SK-N-SH treated with all-trans-retinoic acid at 6 μM for 48 hours (cell line): Measurements from ENCODE around the gene MRGPRF.

ENCODE experiments used
- ATAC-seq: fragments of 200-7000 bp; cut with Tn5 transposase; 3 replicates; pipeline ENCODE4 v1.9.1; 2020; ENCODE audit warnings: mild to moderate bottlenecking, moderate library complexity
- ARNTL ChIP-seq: fragments of 450-650 bp; formaldehyde crosslinking; IDR thresholded peaks from 2 replicates; pipeline ENCODE4 v1.5.0; 2020; ENCODE audit warnings: low read depth, mild to moderate bottlenecking, moderate library complexity, borderline replicate concordance
- BACH2 ChIP-seq: fragments of 250-450 bp; sonication (Bioruptor Pico); IDR thresholded peaks from 2 replicates; pipeline ENCODE4 v1.9.0; 2021; ENCODE audit warnings: mild to moderate bottlenecking, borderline replicate concordance
- CSDC2 ChIP-seq: fragments of 250-450 bp; sonication (Bioruptor Pico); IDR thresholded peaks from 2 replicates; pipeline ENCODE4 v1.5.0; 2020; ENCODE audit warnings: mild to moderate bottlenecking, moderate library complexity
- GLIS3 ChIP-seq: fragments of 250-450 bp; sonication (Bioruptor Pico); IDR thresholded peaks from 2 replicates; pipeline ENCODE4 v1.5.0; 2020; ENCODE audit warnings: mild to moderate bottlenecking, moderate library complexity
- ISL1 ChIP-seq: fragments of 250-450 bp; sonication (Bioruptor Pico); IDR thresholded peaks from 2 replicates; pipeline ENCODE4 v2.1.2; 2022; ENCODE audit warnings: mild to moderate bottlenecking, moderate library complexity
- OSR1 ChIP-seq: fragments of 250-450 bp; sonication (Bioruptor Pico); IDR thresholded peaks from 2 replicates; pipeline ENCODE4 v1.8.0; 2022; ENCODE audit warnings: moderate library complexity, mild to moderate bottlenecking, inconsistent platforms
- PPARA ChIP-seq: fragments of 250-450 bp; sonication (Bioruptor Pico); IDR thresholded peaks from 2 replicates; pipeline ENCODE4 v1.5.0; 2020; ENCODE audit warnings: mild to moderate bottlenecking, borderline replicate concordance
- SNAI2 ChIP-seq: fragments of 250-450 bp; sonication (Bioruptor Pico); IDR thresholded peaks from 2 replicates; pipeline ENCODE4 v1.5.0; 2020; ENCODE audit warnings: mild to moderate bottlenecking, moderate library complexity
- TCF4 ChIP-seq: fragments of 250-450 bp; sonication (Bioruptor Pico); IDR thresholded peaks from 2 replicates; pipeline ENCODE4 v1.8.0; 2021; ENCODE audit warnings: mild to moderate bottlenecking, moderate library complexity, borderline replicate concordance
- TOX ChIP-seq: fragments of 250-450 bp; sonication (Bioruptor Pico); IDR thresholded peaks from 2 replicates; pipeline ENCODE4 v1.8.0; 2021; ENCODE audit warnings: mild to moderate bottlenecking, moderate library complexity, borderline replicate concordance
- ZFP3 ChIP-seq: fragments of 250-450 bp; sonication (Bioruptor Pico); IDR thresholded peaks from 2 replicates; pipeline ENCODE4 v1.5.0; 2020; ENCODE audit warnings: mild to moderate bottlenecking, moderate library complexity
- ZFP30 ChIP-seq: fragments of 450-650 bp; formaldehyde crosslinking; IDR thresholded peaks from 2 replicates; pipeline ENCODE4 v1.5.0; 2022; ENCODE audit warnings: mild to moderate bottlenecking, moderate library complexity
- ZNF565 ChIP-seq: fragments of 450-650 bp; formaldehyde crosslinking; conservative IDR thresholded peaks from 2 replicates; pipeline ENCODE4 v1.5.0; 2020; ENCODE audit warnings: low read depth, mild to moderate bottlenecking, moderate library complexity
- ZNF70 ChIP-seq: fragments of 450-650 bp; formaldehyde crosslinking; IDR thresholded peaks from 2 replicates; pipeline ENCODE4 v1.5.0; 2020; ENCODE audit warnings: mild to moderate bottlenecking, moderate library complexity
- ZNF8 ChIP-seq: fragments of 450-650 bp; formaldehyde crosslinking; IDR thresholded peaks from 2 replicates; pipeline ENCODE4 v1.5.0; 2020; ENCODE audit warnings: mild to moderate bottlenecking, moderate library complexity
- TF ChIP-seq, protein P1 (sequence below): fragments of 250-450 bp; sonication (Bioruptor Pico); IDR thresholded peaks from 2 replicates; pipeline ENCODE4 v1.8.0; 2020; ENCODE audit warnings: mild to moderate bottlenecking, moderate library complexity, borderline replicate concordance
- TF ChIP-seq, protein P2 (sequence below): fragments of 250-450 bp; sonication (Bioruptor Pico); IDR thresholded peaks from 2 replicates; pipeline ENCODE4 v1.5.1; 2020; ENCODE audit warnings: low read depth, mild to moderate bottlenecking, moderate library complexity
- TF ChIP-seq, protein P3 (sequence below): fragments of 250-450 bp; sonication (Bioruptor Pico); IDR thresholded peaks from 2 replicates; pipeline ENCODE4 v1.8.0; 2021; ENCODE audit warnings: low read depth, mild to moderate bottlenecking, moderate library complexity, borderline replicate concordance
- TF ChIP-seq, protein P4 (sequence below): fragments of 250-450 bp; sonication (Bioruptor Pico); IDR thresholded peaks from 2 replicates; pipeline ENCODE4 v1.5.0; 2020; ENCODE audit warnings: mild to moderate bottlenecking, moderate library complexity

The MRGPRF gene

DNA sequence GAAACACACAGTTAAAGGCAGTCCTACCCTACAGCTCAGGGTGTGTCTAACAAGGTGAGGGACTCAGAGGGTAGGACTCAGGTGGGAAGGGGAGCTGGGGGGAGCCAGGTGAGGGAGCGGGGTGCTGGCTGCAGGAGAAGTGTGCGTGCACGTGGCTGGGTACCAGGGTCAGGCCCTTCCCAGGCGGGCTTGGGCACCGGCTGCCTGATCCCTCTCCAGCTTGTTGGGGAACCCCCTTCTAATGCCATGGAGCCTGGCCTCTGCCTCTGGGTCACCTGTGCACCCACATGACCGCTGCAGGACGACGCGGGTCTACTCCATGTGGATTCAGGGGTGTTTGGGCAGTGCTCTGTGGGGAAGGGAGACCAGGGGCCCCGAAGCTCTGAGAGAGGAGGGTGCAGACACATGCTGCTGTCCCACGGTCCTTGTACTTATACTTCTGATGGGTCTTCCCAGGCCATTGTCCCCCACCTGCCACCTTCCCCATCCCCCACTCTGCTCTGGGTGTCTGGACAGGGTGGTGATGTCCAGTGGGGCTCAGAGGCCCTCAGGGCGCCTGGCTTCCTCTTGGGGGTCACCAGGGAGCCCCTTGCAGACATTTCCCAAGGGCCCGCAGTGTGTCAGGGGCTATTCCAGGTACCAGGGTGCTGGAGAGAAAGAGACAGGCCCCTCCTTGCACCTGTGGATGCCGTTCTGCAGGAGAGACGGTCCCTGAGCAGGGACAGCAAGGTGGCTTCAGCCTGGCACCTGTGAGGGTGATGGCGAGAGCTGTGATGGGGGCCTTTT is 21.9 kb downstream of the MRGPRF start:
- ATAC-seq, result no peak
- TF ChIP-seq, protein P1, sequence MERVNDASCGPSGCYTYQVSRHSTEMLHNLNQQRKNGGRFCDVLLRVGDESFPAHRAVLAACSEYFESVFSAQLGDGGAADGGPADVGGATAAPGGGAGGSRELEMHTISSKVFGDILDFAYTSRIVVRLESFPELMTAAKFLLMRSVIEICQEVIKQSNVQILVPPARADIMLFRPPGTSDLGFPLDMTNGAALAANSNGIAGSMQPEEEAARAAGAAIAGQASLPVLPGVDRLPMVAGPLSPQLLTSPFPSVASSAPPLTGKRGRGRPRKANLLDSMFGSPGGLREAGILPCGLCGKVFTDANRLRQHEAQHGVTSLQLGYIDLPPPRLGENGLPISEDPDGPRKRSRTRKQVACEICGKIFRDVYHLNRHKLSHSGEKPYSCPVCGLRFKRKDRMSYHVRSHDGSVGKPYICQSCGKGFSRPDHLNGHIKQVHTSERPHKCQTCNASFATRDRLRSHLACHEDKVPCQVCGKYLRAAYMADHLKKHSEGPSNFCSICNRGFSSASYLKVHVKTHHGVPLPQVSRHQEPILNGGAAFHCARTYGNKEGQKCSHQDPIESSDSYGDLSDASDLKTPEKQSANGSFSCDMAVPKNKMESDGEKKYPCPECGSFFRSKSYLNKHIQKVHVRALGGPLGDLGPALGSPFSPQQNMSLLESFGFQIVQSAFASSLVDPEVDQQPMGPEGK, result no peak

DNA sequence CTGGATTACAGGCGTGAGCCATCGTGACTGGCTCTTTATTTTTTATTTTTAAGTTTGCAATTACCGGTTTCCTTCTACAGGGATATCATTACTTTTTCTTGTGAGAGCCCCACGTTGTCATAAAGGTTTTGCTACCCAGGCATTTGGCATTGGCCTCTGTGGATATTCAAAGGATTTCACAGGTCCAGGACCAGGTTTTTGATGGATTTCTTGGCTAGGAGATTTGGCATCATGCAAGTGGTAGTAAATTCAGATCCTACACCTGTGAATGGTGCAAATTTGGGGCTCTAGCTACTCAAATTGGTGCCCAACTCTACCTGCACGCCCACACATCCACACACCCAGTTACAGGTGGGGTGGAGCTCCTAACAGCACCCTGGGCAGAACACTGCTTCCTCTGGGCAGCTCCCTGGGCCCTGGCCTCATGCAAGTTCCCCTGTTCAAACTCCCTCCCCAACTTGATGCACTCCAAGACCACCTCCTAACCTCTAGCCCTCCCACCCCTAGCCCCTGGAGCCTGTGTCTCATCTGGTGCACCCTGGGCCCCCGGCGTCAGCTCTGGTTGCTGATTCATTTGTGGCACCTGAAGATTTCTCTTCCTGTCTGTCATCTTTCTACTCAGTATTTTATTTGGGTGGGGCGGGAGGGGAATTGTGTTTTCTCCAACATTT is 23.0 kb downstream of the MRGPRF start:
- no peak for TF ChIP-seq PPARA (CRISPR knock-in tag)
- no peak for TF ChIP-seq CSDC2 (CRISPR knock-in tag)
- no peak for TF ChIP-seq ZNF8 (CRISPR knock-in tag)
- TF ChIP-seq ZNF565 (CRISPR knock-in tag), result no peak
- TF ChIP-seq, protein P1, result no peak
- TF ChIP-seq ZFP30 (CRISPR knock-in tag), result no peak
- TF ChIP-seq, protein P2, sequence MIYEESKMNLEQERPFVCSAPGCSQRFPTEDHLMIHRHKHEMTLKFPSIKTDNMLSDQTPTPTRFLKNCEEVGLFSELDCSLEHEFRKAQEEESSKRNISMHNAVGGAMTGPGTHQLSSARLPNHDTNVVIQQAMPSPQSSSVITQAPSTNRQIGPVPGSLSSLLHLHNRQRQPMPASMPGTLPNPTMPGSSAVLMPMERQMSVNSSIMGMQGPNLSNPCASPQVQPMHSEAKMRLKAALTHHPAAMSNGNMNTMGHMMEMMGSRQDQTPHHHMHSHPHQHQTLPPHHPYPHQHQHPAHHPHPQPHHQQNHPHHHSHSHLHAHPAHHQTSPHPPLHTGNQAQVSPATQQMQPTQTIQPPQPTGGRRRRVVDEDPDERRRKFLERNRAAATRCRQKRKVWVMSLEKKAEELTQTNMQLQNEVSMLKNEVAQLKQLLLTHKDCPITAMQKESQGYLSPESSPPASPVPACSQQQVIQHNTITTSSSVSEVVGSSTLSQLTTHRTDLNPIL (CRISPR knock-in tag), result no peak
- TF ChIP-seq, protein P3, sequence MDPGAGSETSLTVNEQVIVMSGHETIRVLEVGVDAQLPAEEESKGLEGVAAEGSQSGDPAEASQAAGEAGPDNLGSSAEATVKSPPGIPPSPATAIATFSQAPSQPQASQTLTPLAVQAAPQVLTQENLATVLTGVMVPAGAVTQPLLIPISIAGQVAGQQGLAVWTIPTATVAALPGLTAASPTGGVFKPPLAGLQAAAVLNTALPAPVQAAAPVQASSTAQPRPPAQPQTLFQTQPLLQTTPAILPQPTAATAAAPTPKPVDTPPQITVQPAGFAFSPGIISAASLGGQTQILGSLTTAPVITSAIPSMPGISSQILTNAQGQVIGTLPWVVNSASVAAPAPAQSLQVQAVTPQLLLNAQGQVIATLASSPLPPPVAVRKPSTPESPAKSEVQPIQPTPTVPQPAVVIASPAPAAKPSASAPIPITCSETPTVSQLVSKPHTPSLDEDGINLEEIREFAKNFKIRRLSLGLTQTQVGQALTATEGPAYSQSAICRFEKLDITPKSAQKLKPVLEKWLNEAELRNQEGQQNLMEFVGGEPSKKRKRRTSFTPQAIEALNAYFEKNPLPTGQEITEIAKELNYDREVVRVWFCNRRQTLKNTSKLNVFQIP, result no peak
- TF ChIP-seq ZFP3 (CRISPR knock-in tag), result no peak
- no peak for TF ChIP-seq ZNF70 (CRISPR knock-in tag)
- TF ChIP-seq ISL1 (CRISPR knock-in tag), result no peak
- TF ChIP-seq GLIS3 (CRISPR knock-in tag), result no peak
- no peak for TF ChIP-seq SNAI2
- TF ChIP-seq, protein P4, sequence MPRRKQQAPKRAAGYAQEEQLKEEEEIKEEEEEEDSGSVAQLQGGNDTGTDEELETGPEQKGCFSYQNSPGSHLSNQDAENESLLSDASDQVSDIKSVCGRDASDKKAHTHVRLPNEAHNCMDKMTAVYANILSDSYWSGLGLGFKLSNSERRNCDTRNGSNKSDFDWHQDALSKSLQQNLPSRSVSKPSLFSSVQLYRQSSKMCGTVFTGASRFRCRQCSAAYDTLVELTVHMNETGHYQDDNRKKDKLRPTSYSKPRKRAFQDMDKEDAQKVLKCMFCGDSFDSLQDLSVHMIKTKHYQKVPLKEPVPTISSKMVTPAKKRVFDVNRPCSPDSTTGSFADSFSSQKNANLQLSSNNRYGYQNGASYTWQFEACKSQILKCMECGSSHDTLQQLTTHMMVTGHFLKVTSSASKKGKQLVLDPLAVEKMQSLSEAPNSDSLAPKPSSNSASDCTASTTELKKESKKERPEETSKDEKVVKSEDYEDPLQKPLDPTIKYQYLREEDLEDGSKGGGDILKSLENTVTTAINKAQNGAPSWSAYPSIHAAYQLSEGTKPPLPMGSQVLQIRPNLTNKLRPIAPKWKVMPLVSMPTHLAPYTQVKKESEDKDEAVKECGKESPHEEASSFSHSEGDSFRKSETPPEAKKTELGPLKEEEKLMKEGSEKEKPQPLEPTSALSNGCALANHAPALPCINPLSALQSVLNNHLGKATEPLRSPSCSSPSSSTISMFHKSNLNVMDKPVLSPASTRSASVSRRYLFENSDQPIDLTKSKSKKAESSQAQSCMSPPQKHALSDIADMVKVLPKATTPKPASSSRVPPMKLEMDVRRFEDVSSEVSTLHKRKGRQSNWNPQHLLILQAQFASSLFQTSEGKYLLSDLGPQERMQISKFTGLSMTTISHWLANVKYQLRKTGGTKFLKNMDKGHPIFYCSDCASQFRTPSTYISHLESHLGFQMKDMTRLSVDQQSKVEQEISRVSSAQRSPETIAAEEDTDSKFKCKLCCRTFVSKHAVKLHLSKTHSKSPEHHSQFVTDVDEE, result no peak
- TF ChIP-seq ARNTL (CRISPR knock-in tag), result no peak
- no peak for TF ChIP-seq BACH2 (CRISPR knock-in tag)
- no peak for TF ChIP-seq OSR1 (CRISPR knock-in tag)
- no peak for TF ChIP-seq TCF4 (CRISPR knock-in tag)
- no peak for ATAC-seq

DNA sequence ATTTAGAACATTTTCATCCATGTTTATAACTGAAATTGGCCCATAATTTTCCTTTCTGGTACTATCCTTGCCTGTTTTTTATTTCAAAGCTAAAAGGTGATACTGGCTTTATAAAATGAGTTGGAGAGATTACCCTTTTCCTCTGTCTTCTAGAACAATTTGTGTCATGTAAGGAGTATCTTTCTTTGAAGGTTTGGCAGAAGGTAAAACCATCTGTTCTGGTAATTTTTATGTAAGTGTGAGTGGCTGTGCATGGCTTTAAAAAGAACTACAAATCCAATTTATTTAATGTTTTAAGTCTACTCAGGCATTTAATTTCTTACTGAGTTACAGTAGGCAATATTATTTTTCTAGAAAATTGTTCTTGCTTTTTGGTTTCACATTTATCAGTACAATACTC is 24.6 kb downstream of the MRGPRF start:
- ATAC-seq, result no peak
- TF ChIP-seq ARNTL (CRISPR knock-in tag), result no peak
- TF ChIP-seq TCF4 (CRISPR knock-in tag), result no peak
- TF ChIP-seq, protein P3, result no peak
- TF ChIP-seq OSR1 (CRISPR knock-in tag), result no peak
- no peak for TF ChIP-seq TOX (CRISPR knock-in tag)
- TF ChIP-seq, all 23 proteins: peak for 0
